22Rv1 (cell line): ENCODE data around the gene SEPSECS.

Experiments used
- H3K27ac ChIP-seq: fragments of 450-650 bp; 2 replicates; pipeline ENCODE4 v1.5.1; 2017
- CTCF ChIP-seq: fragments of 450-650 bp; IDR thresholded peaks from 2 replicates; pipeline ENCODE4 v1.5.1; 2017; ENCODE audit warnings: mild to moderate bottlenecking
- ZFX ChIP-seq: fragments of 450-650 bp; IDR thresholded peaks from 2 replicates; pipeline ENCODE4 v1.6.1; 2017; ENCODE audit warnings: antibody characterized with exemption, borderline replicate concordance

The SEPSECS gene

GRCh38 chr4:25180524-25181131 is 20.4 kb upstream of the SEPSECS start:
- TF ChIP-seq ZFX (no peak), CTCF (peak; percentile 83)
- no peak overlapping the region for H3K27ac ChIP-seq

DNA sequence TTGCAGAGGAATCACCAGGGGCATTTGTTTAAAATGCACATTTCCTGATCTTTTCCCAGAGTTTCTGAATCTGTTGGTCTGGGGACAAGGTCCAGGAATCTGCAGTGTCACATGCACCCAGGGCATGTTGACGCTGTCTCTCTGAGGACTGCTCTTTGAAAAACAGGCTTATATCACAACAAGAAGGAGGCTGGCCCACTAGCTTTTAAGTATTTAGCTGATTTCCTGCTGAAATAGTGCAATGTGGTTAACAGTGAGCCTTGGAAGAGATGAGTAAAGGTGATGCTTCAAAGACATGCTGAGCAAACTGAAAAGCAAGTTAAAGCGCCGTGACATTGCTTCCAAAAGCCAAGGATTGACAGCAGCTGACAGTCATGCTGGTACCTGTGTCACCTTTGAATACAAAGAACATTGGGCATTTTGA is 18.6 kb upstream of the SEPSECS start:
- H3K27ac ChIP-seq, result no peak overlapping the region
- TF ChIP-seq CTCF (no peak), ZFX (no peak)

DNA sequence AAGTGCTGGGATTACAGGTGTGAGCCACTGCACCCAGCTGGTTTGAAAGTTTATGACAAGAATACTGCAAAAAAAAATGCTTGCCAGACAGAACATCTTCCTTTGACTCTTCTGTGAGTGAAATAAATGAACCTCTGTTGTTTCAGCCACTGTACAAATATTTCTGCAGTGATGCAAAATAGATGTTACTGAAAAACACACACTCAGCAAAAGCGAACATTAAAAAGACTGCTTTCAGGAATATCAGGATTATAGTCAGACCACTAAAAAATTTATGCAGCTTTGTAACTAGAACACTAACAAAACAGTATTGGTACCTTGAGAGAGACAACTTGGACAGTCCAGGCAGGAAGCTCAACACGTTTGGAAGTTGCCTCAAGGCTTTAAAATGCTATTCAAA is 16.9 kb upstream of the SEPSECS start:
- H3K27ac ChIP-seq, result no peak overlapping the region

GRCh38 chr4:25174674-25175073 is 14.4 kb upstream of the SEPSECS start:
- no peak overlapping the region for H3K27ac ChIP-seq
- no peak for TF ChIP-seq ZFX
- TF ChIP-seq CTCF, result no peak

More for the DNA sequence above, 16.9 kb upstream of the SEPSECS start:
- TF ChIP-seq CTCF, result no peak

- peak overlapping the region; percentile 22; the same call in 1 of the 2 replicates for H3K27ac ChIP-seq
- TF ChIP-seq CTCF, result no peak
These were observed 13.0 kb upstream of the SEPSECS start for GRCh38 chr4:25172961-25173915.

DNA sequence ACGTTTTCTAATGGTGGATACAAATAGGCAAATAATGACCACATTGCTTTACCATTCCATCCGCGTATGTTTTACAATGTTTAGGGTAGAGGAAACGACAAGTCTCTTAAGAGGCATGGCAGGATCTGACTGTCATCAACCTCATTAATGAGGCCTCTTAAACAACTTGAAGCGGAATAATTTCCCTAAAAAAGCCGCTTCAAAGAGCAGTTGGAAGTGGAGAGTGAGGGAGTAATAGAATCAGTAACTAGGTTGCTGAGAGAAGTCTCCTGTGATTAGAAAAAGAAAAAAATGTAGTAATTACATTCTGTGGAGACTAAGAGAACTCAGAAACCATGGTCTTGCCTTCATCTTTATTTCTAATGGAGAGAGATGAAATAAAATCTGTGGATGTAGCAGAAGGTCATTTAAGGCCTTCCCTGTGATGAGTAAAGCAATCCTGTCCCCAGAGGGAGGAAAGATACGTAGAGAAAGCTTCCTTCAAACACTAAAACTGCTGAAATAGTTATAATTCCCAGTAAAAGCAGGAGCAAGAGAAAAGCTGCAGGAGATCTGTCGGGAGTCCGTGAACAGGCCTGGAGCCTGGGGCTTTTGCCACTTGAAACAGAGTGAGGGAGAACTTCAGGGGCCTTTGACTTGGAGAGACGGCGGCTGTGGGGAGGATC is 11.1 kb upstream of the SEPSECS start:
- no peak overlapping the region for H3K27ac ChIP-seq
- TF ChIP-seq ZFX (no peak), CTCF (no peak)

DNA sequence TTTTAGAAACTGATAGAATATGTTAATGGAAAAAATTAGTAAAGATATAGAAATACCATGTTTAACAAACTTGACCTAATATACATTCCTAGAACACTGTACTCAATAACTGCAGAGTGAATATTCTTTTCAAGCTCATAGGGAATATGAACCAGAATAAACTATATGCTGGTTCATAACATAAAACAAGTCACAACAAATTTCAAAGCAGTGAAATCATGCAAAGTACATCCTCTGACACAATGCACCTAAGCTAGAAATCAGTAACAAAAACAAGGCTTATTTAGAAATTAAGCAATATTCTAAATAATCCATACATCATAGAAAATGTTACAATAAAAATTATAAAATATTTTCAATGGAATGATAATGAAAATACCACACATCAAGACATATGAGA is 9.2 kb upstream of the SEPSECS start:
- TF ChIP-seq CTCF (no peak), ZFX (no peak)
- no peak overlapping the region for H3K27ac ChIP-seq
